DOHH2 (cell line): ENCODE data around the gene SCN1B.
A peak's percentile ranks its signal among the peaks of the same experiment; 100 is the strongest.

ENCODE experiments used
- H3F3A ChIP-seq: fragments of 200-600 bp; sonication (generic), shearing (Covaris generic); 2 replicates; pipeline ENCODE4 v1.6.0; 2016; ENCODE audit warnings: antibody characterized with exemption, mild to moderate bottlenecking; ENCODE audit not compliant: control insufficient read depth, insufficient read depth
- H3K27ac ChIP-seq: fragments of 200-600 bp; sonication (generic); 2 replicates; pipeline ENCODE4 v1.5.1; 2014; ENCODE audit warnings: low read depth, mild to moderate bottlenecking, low read length, moderate library complexity
- H3K27me3 ChIP-seq: fragments of 200-600 bp; sonication (generic); 2 replicates; pipeline ENCODE4 v1.6.1; 2014; ENCODE audit warnings: mild to moderate bottlenecking, low read length, mixed read lengths; ENCODE audit not compliant: control insufficient read depth
- H3K36me3 ChIP-seq: fragments of 200-600 bp; sonication (generic); 2 replicates; pipeline ENCODE4 v1.6.1; 2014; ENCODE audit warnings: mild to moderate bottlenecking, low read length, moderate library complexity, mixed read lengths; ENCODE audit not compliant: control insufficient read depth
- H3K4me1 ChIP-seq: fragments of 200-600 bp; sonication (generic); 2 replicates; pipeline ENCODE4 v1.6.1; 2014; ENCODE audit warnings: mild to moderate bottlenecking, low read length, mixed read lengths; ENCODE audit not compliant: control insufficient read depth
- H3K4me2 ChIP-seq: fragments of 200-600 bp; sonication (generic); 2 replicates; pipeline ENCODE4 v1.6.0; 2014; ENCODE audit warnings: mild to moderate bottlenecking, low read length, moderate library complexity
- H3K4me3 ChIP-seq: fragments of 200-600 bp; sonication (generic); 2 replicates; pipeline ENCODE4 v1.5.1; 2014; ENCODE audit warnings: mild to moderate bottlenecking, low read length, mixed read lengths
- H3K79me2 ChIP-seq: fragments of 200-600 bp; sonication (generic); 2 replicates; pipeline ENCODE4 v1.6.1; 2014; ENCODE audit warnings: mild to moderate bottlenecking, low read length, mixed read lengths; ENCODE audit not compliant: control insufficient read depth
- H3K9me2 ChIP-seq: fragments of 200-600 bp; sonication (generic); replicated peaks from 2 replicates; pipeline ENCODE4 v1.6.1; 2014; ENCODE audit warnings: mild to moderate bottlenecking, low read length, mixed read lengths; ENCODE audit not compliant: control insufficient read depth
- H3K9me3 ChIP-seq: fragments of 200-600 bp; sonication (generic); 2 replicates; pipeline ENCODE4 v1.6.1; 2014; ENCODE audit warnings: antibody characterized with exemption, low read length, mixed read lengths; ENCODE audit not compliant: control insufficient read depth, insufficient read depth
- H4K20me1 ChIP-seq: fragments of 200-600 bp; sonication (generic); 2 replicates; pipeline ENCODE4 v1.6.0; 2014; ENCODE audit warnings: low read depth, mild to moderate bottlenecking, antibody characterized with exemption, low read length, moderate library complexity; ENCODE audit not compliant: control insufficient read depth, insufficient read depth
- CTCF ChIP-seq: fragments of 200-600 bp; sonication (generic); IDR thresholded peaks from one replicate; pipeline ENCODE4 v1.5.1; 2014; ENCODE audit warnings: antibody characterized with exemption, mild to moderate bottlenecking, low read depth, low read length; ENCODE audit not compliant: poor library complexity, severe bottlenecking
- EZH2phosphoT487 ChIP-seq: fragments of 200-600 bp; sonication (generic); IDR thresholded peaks from 2 replicates; pipeline ENCODE4 v1.6.1; 2017; ENCODE audit warnings: borderline replicate concordance, mild to moderate bottlenecking, antibody characterized with exemption, low read length, moderate library complexity, mixed read lengths

SCN1B gene

GRCh38 chr19:35030257-35031071, at the start of gene SCN1B:
Gene SCN1B, plus strand, starts transcription at chr19:35030470. Its CDS starts 351 bp downstream, at chr19:35030821.
- H4K20me1 ChIP-seq, result 0 out of 2 replicates have a peak, but pooled peaks cover 3% of the 10 kb centered on the region
- peaks cover 28% of the 10 kb centered on the region for H3K27me3 ChIP-seq
- peaks cover 3% of the 10 kb centered on the region; the same call in 1 of the 2 replicates for H3K4me1 ChIP-seq
- TF ChIP-seq EZH2phosphoT487 (no peak), CTCF (no peak)
- no peaks in the 10 kb centered on the region for H3K79me2 ChIP-seq
- H3K9me2 ChIP-seq, result no peaks in the 10 kb centered on the region
- peak within 1 kb of the TSS; percentile 36; the same call in 1 of the 2 replicates for H3K4me2 ChIP-seq
- 0 out of 2 replicates have a peak, but pooled peaks cover 3% of the 10 kb centered on the region for H3F3A ChIP-seq
- no peaks in the 10 kb centered on the region for H3K9me3 ChIP-seq
- no peak within 1 kb of the TSS for H3K4me3 ChIP-seq
- no peak within 1 kb of the TSS for H3K27ac ChIP-seq
- H3K36me3 ChIP-seq, result peaks cover 29% of the 10 kb centered on the region

- H4K20me1 ChIP-seq, result no peaks in the 10 kb centered on the region
- no peaks in the 10 kb centered on the region for H3K9me2 ChIP-seq
- H3K4me3 ChIP-seq, result no peak overlapping the region
- H3F3A ChIP-seq, result no peaks in the 10 kb centered on the region
- no peaks in the 10 kb centered on the region for H3K36me3 ChIP-seq
- peaks cover 19% of the 10 kb centered on the region for H3K27me3 ChIP-seq
- no peaks in the 10 kb centered on the region for H3K79me2 ChIP-seq
- no peak overlapping the region for H3K27ac ChIP-seq
- no peaks in the 10 kb centered on the region for H3K9me3 ChIP-seq
- no peak for TF ChIP-seq CTCF
- TF ChIP-seq EZH2phosphoT487, result no peak
- no peak overlapping the region for H3K4me2 ChIP-seq
- H3K4me1 ChIP-seq, result no peaks in the 10 kb centered on the region
Measured at GRCh38 chr19:34982275-34982674, 48.0 kb upstream of the SCN1B start.

GRCh38 chr19:34983786-34984185, 46.5 kb upstream of the SCN1B start:
- Histone ChIP-seq H3K79me2 (no peaks in the 10 kb centered on the region), H3K9me3 (no peaks in the 10 kb centered on the region), H3K4me1 (no peaks in the 10 kb centered on the region), H3K27ac (no peak overlapping the region), H3F3A (no peaks in the 10 kb centered on the region), H3K27me3 (peaks cover 27% of the 10 kb centered on the region), H3K9me2 (no peaks in the 10 kb centered on the region), H3K4me3 (no peak overlapping the region), H3K4me2 (no peak overlapping the region), H3K36me3 (no peaks in the 10 kb centered on the region), H4K20me1 (no peaks in the 10 kb centered on the region)
- TF ChIP-seq CTCF, result no peak
- no peak for TF ChIP-seq EZH2phosphoT487
